SK-N-SH (cell line): ENCODE data around the gene FRMPD4. TPM values are rescaled to one million over a fixed set of nuclear protein-coding genes. Genes with fewer than 3 reads are reported as not detected.

Experiments
- CTCF ChIA-PET: fragments of 300-600, 350-600 bp; formaldehyde crosslinking; extraction: SDS; loops from one replicate; lab custom pipeline; 2021; lab: Yijun Ruan, JAX
- POLR2A ChIA-PET: fragments of 350-600 bp; sonication (Branson Sonifier 250); formaldehyde crosslinking; extraction: SDS; loops from one replicate; lab custom pipeline; 2020; ENCODE audit warnings: antibody characterized with exemption, inconsistent platforms; lab: Yijun Ruan, JAX
- DNase-seq: peaks from one replicate; pipeline ENCODE4 v3.0.0; 2012
- H2AFZ ChIP-seq: fragments of 200-600 bp; sonication (generic); 2 replicates; pipeline ENCODE4 v1.8.1; 2016; ENCODE audit warnings: antibody characterized with exemption, mild to moderate bottlenecking, low read depth
- H3F3A ChIP-seq: fragments of 200-600 bp; sonication (generic); replicated peaks from 2 replicates; pipeline ENCODE3; 2016; ENCODE audit warnings: antibody characterized with exemption, mild to moderate bottlenecking; ENCODE audit not compliant: insufficient read depth
- H3K27ac ChIP-seq, 2 experiments: fragments of 200-500 bp in 1 of 2; fragments of 200-600 bp in 1 of 2; sonication (Bioruptor generic) in 1 of 2; sonication (generic), shearing (Covaris generic) in 1 of 2; 2 replicates each; pipeline versions ENCODE4 v1.5.1 to v1.6.1; 2014 to 2016; ENCODE audit warnings: low read depth in 2 of 2, inconsistent platforms in 1 of 2, low read length in 1 of 2, mild to moderate bottlenecking in 1 of 2, mixed read lengths in 1 of 2
- H3K27me3 ChIP-seq: fragments of 200-600 bp; sonication (generic), shearing (Covaris generic); 2 replicates; pipeline ENCODE4 v1.6.1; 2016; ENCODE audit warnings: mixed run types; ENCODE audit not compliant: insufficient read depth
- H3K36me3 ChIP-seq, 2 experiments: fragments of 200-500 bp in 1 of 2; fragments of 200-600 bp in 1 of 2; sonication (Bioruptor generic) in 1 of 2; sonication (generic) in 1 of 2; replicated peaks in 1 of 2; 2 replicates each; pipeline versions ENCODE3 to v1.5.1; 2014 to 2016; ENCODE audit warnings: low read length in 1 of 2, mild to moderate bottlenecking in 1 of 2; ENCODE audit not compliant: insufficient read depth in 2 of 2, control insufficient read depth in 1 of 2
- H3K4me1 ChIP-seq, 2 experiments: fragments of 200-500 bp in 1 of 2; fragments of 200-600 bp in 1 of 2; sonication (Bioruptor generic) in 1 of 2; sonication (generic), shearing (Covaris generic) in 1 of 2; 2 replicates each; pipeline versions ENCODE4 v1.5.1 to v1.6.1; 2014 to 2016; ENCODE audit warnings: low read depth in 1 of 2, low read length in 1 of 2, mixed run types in 1 of 2; ENCODE audit not compliant: insufficient read depth in 2 of 2, control insufficient read depth in 1 of 2
- H3K4me2 ChIP-seq: fragments of 200-600 bp; sonication (generic), shearing (Covaris generic); 2 replicates; pipeline ENCODE4 v1.6.1; 2017; ENCODE audit warnings: mixed run types
- H3K4me3 ChIP-seq, 2 experiments: fragments of 200-500 bp in 1 of 2; fragments of 200-600 bp in 1 of 2; sonication (Bioruptor generic) in 1 of 2; sonication (generic), shearing (Covaris generic) in 1 of 2; 2 replicates each; pipeline versions ENCODE4 v1.5.1 to v1.8.1; 2014 to 2016; ENCODE audit warnings: low read depth in 2 of 2, inconsistent platforms in 1 of 2, low read length in 1 of 2, mild to moderate bottlenecking in 1 of 2, mixed read lengths in 1 of 2, moderate library complexity in 1 of 2
- H3K79me2 ChIP-seq: fragments of 200-600 bp; sonication (generic); 2 replicates; pipeline ENCODE4 v1.8.1; 2017; ENCODE audit warnings: mild to moderate bottlenecking; ENCODE audit not compliant: insufficient read depth
- H3K9ac ChIP-seq: fragments of 200-600 bp; sonication (generic); 2 replicates; pipeline ENCODE4 v1.6.1; 2017; ENCODE audit warnings: mixed run types
- H3K9me2 ChIP-seq: fragments of 200-600 bp; sonication (generic); 2 replicates; pipeline ENCODE4 v1.6.1; 2017; ENCODE audit warnings: mixed run types
- H3K9me3 ChIP-seq: fragments of 200-600 bp; sonication (generic); 2 replicates; pipeline ENCODE4 v1.6.1; 2017; ENCODE audit warnings: mixed run types, mild to moderate bottlenecking, moderate library complexity
- H4K20me1 ChIP-seq: fragments of 200-600 bp; sonication (generic); 2 replicates; pipeline ENCODE4 v1.6.1; 2017; ENCODE audit warnings: mild to moderate bottlenecking, mixed run types; ENCODE audit not compliant: insufficient read depth
- CHD2 ChIP-seq: fragments of 150-350 bp; IDR thresholded peaks from 2 replicates; pipeline ENCODE4 v1.6.1; 2018; ENCODE audit warnings: low read length; ENCODE audit not compliant: partially characterized antibody
- ELF1 ChIP-seq: IDR thresholded peaks from 2 replicates; pipeline ENCODE4 v1.4.0; 2012
- EP300 ChIP-seq, 2 experiments: IDR thresholded peaks; 2 replicates each; pipeline versions ENCODE4 v1.4.0 to v1.6.1; 2012; ENCODE audit warnings: borderline replicate concordance in 1 of 2, low read depth in 1 of 2, low read length in 1 of 2
- FOXJ3 ChIP-seq: sonication (generic); formaldehyde crosslinking; IDR thresholded peaks from 2 replicates; pipeline ENCODE4 v1.5.1; 2020; ENCODE audit warnings: mild to moderate bottlenecking, missing genetic modification reagents
- GABPA ChIP-seq: IDR thresholded peaks from 2 replicates; pipeline ENCODE4 v1.4.0; 2012; ENCODE audit warnings: low read depth, mild to moderate bottlenecking
- MAX ChIP-seq: IDR thresholded peaks from 2 replicates; pipeline ENCODE4 v1.4.0; 2012; ENCODE audit warnings: low read depth
- MEF2A ChIP-seq: IDR thresholded peaks from 2 replicates; pipeline ENCODE4 v1.4.0; 2012; ENCODE audit warnings: low read depth, borderline replicate concordance
- NFIC ChIP-seq: IDR thresholded peaks from 2 replicates; pipeline ENCODE4 v1.4.0; 2012; ENCODE audit warnings: borderline replicate concordance
- POLR2AphosphoS5 ChIP-seq: IDR thresholded peaks from 2 replicates; pipeline ENCODE4 v1.6.1; 2012; ENCODE audit warnings: low read depth, low read length
- RAD21 ChIP-seq: IDR thresholded peaks from 2 replicates; pipeline ENCODE4 v1.6.1; 2012; ENCODE audit warnings: mild to moderate bottlenecking, low read length
- RCOR1 ChIP-seq: fragments of 150-350 bp; IDR thresholded peaks from 2 replicates; pipeline ENCODE4 v1.6.1; 2017; ENCODE audit warnings: antibody characterized with exemption, low read length
- RFX5 ChIP-seq: IDR thresholded peaks from 2 replicates; pipeline ENCODE4 v1.6.1; 2012; ENCODE audit warnings: mild to moderate bottlenecking, improper control_type of control experiment, low read length
- USF1 ChIP-seq: IDR thresholded peaks from 2 replicates; pipeline ENCODE4 v1.4.0; 2012; ENCODE audit warnings: low read depth, borderline replicate concordance
- USF2 ChIP-seq: fragments of 150-350 bp; IDR thresholded peaks from 2 replicates; pipeline ENCODE4 v1.6.1; 2017; ENCODE audit warnings: antibody characterized with exemption, low read length, low read depth, borderline replicate concordance
- WGBS: methylation state at CpG from one replicate; pipeline ENCODE4 v1.1.6; 2017; ENCODE audit warnings: low lambda C conversion rate; 5-methylcytosine and 5-hydroxymethylcytosine counted together
- polyA plus RNA-seq, 3 experiments: library from polyadenylated mRNA; depleted of rRNA; stranded (reverse); fragments of >200 nt; gene quantifications; 2 replicates each; pipeline ENCODE4 v1.2.3, GENCODE V29; 2012
- TF ChIP-seq, protein P1 (sequence below): IDR thresholded peaks from 2 replicates; pipeline ENCODE4; 2012
- TF ChIP-seq, protein P2 (sequence below): IDR thresholded peaks from 2 replicates; pipeline ENCODE4 v1.6.1; 2012; ENCODE audit warnings: mild to moderate bottlenecking, low read depth, low read length, moderate library complexity
- TF ChIP-seq, protein P3 (sequence below): IDR thresholded peaks from 2 replicates; pipeline ENCODE4 v1.4.0; 2012; ENCODE audit warnings: low read depth, borderline replicate concordance

The FRMPD4 gene
- polyA plus RNA-seq, 1 of the 3 experiments (the other 2 are of a cell fraction): not detected

DNA sequence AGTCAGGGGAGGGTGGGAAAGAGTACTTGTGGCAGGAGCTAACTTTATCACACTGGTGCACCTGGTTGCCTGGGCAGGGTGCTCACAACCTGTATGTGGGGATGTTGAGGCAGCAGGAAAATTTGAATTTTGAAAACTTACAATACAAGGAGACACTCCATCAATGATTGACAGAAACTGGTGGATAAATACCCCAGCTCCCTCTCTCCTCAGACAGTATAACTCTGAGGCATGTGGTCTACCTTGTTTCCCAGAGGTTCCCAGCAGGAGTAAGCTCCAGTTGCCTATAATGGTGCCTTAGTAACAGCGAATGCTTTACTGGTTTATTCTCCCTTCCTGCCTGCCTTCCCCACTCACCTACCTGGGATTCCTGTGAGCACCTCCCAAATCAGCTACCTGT is 541.2 kb downstream of the FRMPD4 start:
- no peaks in the 10 kb centered on the region for H3F3A ChIP-seq
- no peak overlapping the region for H3K4me3 ChIP-seq
- no peaks in the 10 kb centered on the region for H3K36me3 ChIP-seq
- no peaks in the 10 kb centered on the region for H3K79me2 ChIP-seq
- no peak overlapping the region for H3K4me2 ChIP-seq
- ChIA-PET CTCF (interaction anchor here (2.0 kb wide), 1 partner anchor 22 kb away, joined by 10 read pairs; no protein-coding TSS in a partner anchor), POLR2A (no interaction called here)
- no peaks in the 10 kb centered on the region for H3K4me1 ChIP-seq
- WGBS: 0% methylated on average over 1 of the region's 1 CpG
- TF ChIP-seq, protein P1, sequence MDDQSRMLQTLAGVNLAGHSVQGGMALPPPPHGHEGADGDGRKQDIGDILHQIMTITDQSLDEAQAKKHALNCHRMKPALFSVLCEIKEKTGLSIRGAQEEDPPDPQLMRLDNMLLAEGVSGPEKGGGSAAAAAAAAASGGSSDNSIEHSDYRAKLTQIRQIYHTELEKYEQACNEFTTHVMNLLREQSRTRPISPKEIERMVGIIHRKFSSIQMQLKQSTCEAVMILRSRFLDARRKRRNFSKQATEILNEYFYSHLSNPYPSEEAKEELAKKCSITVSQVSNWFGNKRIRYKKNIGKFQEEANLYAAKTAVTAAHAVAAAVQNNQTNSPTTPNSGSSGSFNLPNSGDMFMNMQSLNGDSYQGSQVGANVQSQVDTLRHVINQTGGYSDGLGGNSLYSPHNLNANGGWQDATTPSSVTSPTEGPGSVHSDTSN: no peak
- TF ChIP-seq, protein P2, sequence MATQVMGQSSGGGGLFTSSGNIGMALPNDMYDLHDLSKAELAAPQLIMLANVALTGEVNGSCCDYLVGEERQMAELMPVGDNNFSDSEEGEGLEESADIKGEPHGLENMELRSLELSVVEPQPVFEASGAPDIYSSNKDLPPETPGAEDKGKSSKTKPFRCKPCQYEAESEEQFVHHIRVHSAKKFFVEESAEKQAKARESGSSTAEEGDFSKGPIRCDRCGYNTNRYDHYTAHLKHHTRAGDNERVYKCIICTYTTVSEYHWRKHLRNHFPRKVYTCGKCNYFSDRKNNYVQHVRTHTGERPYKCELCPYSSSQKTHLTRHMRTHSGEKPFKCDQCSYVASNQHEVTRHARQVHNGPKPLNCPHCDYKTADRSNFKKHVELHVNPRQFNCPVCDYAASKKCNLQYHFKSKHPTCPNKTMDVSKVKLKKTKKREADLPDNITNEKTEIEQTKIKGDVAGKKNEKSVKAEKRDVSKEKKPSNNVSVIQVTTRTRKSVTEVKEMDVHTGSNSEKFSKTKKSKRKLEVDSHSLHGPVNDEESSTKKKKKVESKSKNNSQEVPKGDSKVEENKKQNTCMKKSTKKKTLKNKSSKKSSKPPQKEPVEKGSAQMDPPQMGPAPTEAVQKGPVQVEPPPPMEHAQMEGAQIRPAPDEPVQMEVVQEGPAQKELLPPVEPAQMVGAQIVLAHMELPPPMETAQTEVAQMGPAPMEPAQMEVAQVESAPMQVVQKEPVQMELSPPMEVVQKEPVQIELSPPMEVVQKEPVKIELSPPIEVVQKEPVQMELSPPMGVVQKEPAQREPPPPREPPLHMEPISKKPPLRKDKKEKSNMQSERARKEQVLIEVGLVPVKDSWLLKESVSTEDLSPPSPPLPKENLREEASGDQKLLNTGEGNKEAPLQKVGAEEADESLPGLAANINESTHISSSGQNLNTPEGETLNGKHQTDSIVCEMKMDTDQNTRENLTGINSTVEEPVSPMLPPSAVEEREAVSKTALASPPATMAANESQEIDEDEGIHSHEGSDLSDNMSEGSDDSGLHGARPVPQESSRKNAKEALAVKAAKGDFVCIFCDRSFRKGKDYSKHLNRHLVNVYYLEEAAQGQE: no peak
- TF ChIP-seq MEF2A (no peak), RFX5 (no peak), GABPA (no peak), FOXJ3 (CRISPR knock-in tag) (no peak), USF2 (no peak), MAX (no peak), RAD21 (no peak), POLR2AphosphoS5 (no peak), NFIC (no peak), ELF1 (no peak), CHD2 (no peak), RCOR1 (no peak), USF1 (no peak), EP300 (IDR thresholded peaks at IDR 0.05; ENCODE audit: borderline replicate concordance in 1 of 2, low read depth in 1 of 2, low read length in 1 of 2) (no peak)
- TF ChIP-seq, protein P3, sequence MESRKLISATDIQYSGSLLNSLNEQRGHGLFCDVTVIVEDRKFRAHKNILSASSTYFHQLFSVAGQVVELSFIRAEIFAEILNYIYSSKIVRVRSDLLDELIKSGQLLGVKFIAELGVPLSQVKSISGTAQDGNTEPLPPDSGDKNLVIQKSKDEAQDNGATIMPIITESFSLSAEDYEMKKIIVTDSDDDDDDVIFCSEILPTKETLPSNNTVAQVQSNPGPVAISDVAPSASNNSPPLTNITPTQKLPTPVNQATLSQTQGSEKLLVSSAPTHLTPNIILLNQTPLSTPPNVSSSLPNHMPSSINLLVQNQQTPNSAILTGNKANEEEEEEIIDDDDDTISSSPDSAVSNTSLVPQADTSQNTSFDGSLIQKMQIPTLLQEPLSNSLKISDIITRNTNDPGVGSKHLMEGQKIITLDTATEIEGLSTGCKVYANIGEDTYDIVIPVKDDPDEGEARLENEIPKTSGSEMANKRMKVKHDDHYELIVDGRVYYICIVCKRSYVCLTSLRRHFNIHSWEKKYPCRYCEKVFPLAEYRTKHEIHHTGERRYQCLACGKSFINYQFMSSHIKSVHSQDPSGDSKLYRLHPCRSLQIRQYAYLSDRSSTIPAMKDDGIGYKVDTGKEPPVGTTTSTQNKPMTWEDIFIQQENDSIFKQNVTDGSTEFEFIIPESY: no peak
- H4K20me1 ChIP-seq: no peaks in the 10 kb centered on the region
- DNase-seq: no peak
- no peak overlapping the region for H3K9ac ChIP-seq
- H3K27me3 ChIP-seq: peaks cover 6% of the 10 kb centered on the region; the same call in 1 of the 2 replicates
- no peak overlapping the region for H3K27ac ChIP-seq
- no peaks in the 10 kb centered on the region for H3K9me3 ChIP-seq
- H2AFZ ChIP-seq: no peak overlapping the region
- no peaks in the 10 kb centered on the region for H3K9me2 ChIP-seq
